Prostate gland (tissue), 2 donors: ENCODE results near the gene CHI3L2.

Experiments
- CTCF ChIP-seq, 4 experiments: fragments of 200-600 bp in 2 of 4; fragments of 450-650 bp in 2 of 4; sonication (generic) in 2 of 4; IDR thresholded peaks; 1 replicate in 3 of 4; 2 replicates in 1 of 4; pipeline ENCODE4 v1.5.1; 2016 to 2019; ENCODE audit warnings: antibody characterized with exemption in 4 of 4, mild to moderate bottlenecking in 2 of 4, moderate library complexity in 2 of 4
- POLR2A ChIP-seq: fragments of 450-650 bp; IDR thresholded peaks from one replicate; pipeline ENCODE4 v1.6.1; 2016; ENCODE audit warnings: antibody characterized with exemption, mild to moderate bottlenecking

- TF ChIP-seq CTCF (IDR thresholded peaks at IDR 0.05): no peak
- no peak for TF ChIP-seq POLR2A
Measured at GRCh38 chr1:111253876-111254275, 26.4 kb downstream of the CHI3L2 start.
